HG03103 (cell line): ENCODE data around the gene PKNOX2.

Experiments
- ATAC-seq: cut with Tn5 transposase; IDR thresholded peaks from one replicate; pipeline ENCODE4 v1.9.1; 2021; ENCODE audit warnings: low read depth; ENCODE audit not compliant: unreplicated experiment

Gene PKNOX2

DNA sequence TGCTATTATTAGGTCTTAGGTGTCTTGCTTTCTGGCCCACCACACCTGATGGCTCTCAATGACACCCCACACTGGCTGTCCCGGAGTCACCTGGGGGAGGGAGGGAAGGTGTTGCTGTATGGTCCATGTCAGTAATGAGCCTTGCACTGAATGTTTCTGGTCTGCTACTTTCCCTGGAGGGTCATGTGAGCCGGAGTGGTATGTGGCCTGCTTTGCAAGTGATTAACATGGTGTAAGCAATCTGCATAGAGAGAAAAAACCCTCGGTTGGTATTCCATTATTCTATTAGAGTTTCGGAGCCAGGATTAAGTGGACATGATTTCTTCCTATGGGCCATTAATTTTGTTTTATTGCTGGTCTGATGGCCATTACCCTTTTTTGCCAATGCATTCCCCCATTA, 63.9 kb downstream of the PKNOX2 start:
- ATAC-seq = no peak

DNA sequence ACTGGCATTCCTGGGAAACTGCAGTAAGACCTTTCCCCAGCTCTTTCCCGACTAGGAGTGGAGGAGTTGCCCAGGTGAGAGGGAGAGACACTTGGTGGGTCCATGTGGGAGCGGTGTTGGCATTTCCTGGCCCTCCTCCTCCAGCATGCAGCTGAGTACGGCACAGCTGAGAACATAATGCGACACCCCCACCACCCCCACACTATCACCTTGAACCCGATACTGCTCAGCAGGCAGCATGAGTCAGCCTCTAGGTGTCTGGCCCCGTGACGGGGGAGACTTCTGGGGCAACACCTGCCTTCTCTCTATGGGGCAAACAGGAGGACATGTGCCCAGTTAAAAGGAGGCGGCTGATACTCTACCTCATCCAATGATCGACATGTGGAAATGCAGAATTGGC, 64.4 kb downstream of the PKNOX2 start:
- no peak for ATAC-seq

- ATAC-seq = no peak
Measured at GRCh38 chr11:125229916-125230315, 65.4 kb downstream of the PKNOX2 start.

GRCh38 chr11:125233116-125233515, 68.6 kb downstream of the PKNOX2 start:
- ATAC-seq = no peak

- no peak for ATAC-seq
Measured at GRCh38 chr11:125233736-125234275, 69.3 kb downstream of the PKNOX2 start.

DNA sequence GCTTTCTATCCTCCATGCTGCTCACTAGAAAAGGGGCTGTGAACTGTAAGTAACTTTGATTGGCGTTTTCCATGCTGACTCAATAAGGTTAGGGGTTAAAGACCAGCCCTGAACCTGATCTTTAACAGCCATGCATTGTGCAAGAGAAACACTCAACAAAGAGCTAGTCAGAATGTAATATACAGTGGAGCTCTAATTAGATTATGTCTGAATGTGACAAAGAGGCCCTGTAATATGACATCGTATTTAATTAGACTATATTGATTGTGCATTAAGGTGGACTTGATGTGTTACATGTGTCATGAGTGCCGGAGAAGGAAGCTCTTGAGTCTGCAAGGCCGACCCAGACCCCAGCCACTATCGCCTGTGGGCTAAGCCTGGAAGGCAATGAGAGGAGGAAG, 70.5 kb downstream of the PKNOX2 start:
- ATAC-seq = no peak

- no peak for ATAC-seq
Measured at GRCh38 chr11:125236072-125236825, 71.7 kb downstream of the PKNOX2 start.

- no peak for ATAC-seq
Measured at GRCh38 chr11:125239585-125240560, 75.3 kb downstream of the PKNOX2 start.

GRCh38 chr11:125241104-125241503, 76.6 kb downstream of the PKNOX2 start:
- no peak for ATAC-seq

GRCh38 chr11:125242141-125242775, 77.7 kb downstream of the PKNOX2 start:
- ATAC-seq = no peak

GRCh38 chr11:125244166-125244565, 79.6 kb downstream of the PKNOX2 start:
- ATAC-seq = no peak

DNA sequence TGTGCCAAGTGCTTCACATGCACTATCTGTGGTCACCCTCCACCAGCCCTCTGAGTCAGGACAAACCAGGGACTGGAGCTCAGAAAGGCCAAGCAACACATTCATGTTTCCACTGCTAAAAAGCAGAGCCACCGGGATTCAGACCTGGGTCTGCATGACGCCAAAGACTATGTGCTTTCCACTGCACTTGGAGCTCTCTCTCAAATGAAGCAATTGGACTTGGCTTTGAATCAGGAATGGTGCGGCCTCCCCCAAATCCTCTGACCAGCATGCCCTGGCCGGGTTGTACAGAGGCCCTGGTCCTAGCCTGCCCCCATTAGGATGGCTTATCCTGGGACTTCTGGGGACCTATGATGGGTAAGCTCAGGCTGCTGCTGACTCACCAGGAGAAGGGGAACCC, 80.7 kb downstream of the PKNOX2 start:
- no peak for ATAC-seq

GRCh38 chr11:125247431-125247830, 82.9 kb downstream of the PKNOX2 start:
- ATAC-seq = no peak

GRCh38 chr11:125250318-125251213, 86.0 kb downstream of the PKNOX2 start:
- ATAC-seq = no peak

- ATAC-seq = no peak
Measured at GRCh38 chr11:125251214-125251545, 86.6 kb downstream of the PKNOX2 start.

DNA sequence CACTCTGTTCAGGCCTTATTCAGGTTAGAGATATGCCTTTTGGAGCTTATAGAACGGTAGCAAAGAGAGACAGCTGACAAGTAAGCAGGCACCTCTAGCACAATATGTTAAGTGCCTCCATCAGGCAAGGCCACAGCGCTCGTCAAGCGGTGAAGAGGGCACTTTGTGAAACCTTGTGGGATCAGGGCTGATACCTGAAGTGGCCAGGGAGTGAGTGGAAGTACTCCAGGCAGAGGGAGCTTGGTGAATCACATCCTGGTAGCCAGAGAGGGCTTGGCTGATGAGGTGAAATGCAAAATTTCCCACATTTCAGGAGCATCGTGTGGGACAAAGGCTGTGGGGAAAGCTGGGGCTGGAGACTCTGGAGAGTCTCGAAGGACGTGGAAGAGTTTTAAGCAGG, 87.4 kb downstream of the PKNOX2 start:
- ATAC-seq = no peak

DNA sequence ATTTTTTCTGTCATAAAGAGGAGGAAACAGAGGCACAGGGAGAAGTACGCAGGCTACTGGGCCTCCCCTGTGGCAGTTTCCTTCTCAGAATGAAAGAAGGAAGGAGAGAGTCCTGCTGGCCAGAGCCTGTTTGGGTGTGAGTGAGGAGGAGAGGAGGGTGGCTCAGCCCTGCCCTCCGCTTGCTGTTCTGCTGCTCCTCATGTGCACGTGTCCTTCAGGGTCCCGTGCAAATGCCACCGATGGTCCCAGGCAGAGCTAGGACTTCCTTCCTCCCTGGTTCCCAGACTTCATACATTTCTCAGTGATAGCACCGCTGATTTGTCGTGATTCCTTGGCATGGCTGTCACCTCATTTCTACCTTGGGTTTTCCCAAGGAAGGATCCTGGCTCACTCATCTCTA, 88.7 kb downstream of the PKNOX2 start:
- ATAC-seq = no peak

- ATAC-seq = no peak
Measured at GRCh38 chr11:125253795-125254525, 89.4 kb downstream of the PKNOX2 start.

DNA sequence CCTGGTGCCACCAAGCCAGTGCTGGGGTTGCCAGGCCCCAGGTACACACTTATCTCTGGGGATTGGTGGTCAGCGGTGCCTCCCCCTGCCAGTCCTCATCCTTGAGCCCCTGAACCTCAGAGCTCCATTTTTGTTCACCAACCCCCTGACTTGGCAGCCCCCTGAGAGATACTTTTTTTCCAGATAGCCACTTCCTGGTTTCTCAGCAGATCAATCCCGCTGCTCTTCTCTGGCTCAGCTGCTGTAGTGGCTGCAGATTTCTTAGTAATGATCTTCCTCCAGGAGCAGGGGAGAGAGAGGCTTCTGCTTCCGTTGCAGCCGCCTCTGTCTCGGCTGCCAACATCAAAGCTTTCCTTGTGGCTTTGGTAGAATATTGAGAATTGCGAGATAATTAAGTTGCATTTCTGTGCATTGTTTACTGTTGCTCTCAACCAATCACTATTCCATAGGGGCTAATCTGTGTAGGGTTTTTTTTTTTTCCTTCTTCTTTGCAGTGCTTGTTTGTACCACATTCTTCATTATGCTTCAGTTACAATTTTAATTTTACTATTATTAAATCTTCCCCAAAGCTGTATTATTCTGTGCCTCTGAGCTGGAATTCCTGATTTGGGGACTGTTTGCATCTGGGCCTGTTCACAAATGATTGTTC, 92.1 kb downstream of the PKNOX2 start:
- no peak for ATAC-seq
